ENCODE data around the gene ARID3C. TPM values are rescaled to one million over a fixed set of nuclear protein-coding genes. Genes with fewer than 3 reads are reported as not detected.

Gene ARID3C
- polyA plus RNA-seq, 2 donors: not detected

- 86 to 87% methylated on average over 2 of the region's 2 CpGs for WGBS, 2 donors
- H3K27me3 ChIP-seq (ENCODE audit: control insufficient read depth in 1 of 2, insufficient read depth in 2 of 2, low read length in 2 of 2): no peaks in the 10 kb centered on the region
- H3K4me3 ChIP-seq (ENCODE audit: low read depth in 1 of 2, low read length in 2 of 2): no peak overlapping the region
- peaks cover 10 to 34% of the 10 kb centered on the region in 2 donors for H3K36me3 ChIP-seq (ENCODE audit: control insufficient read depth in 2 of 2, insufficient read depth in 2 of 2, low read length in 1 of 2)
- no peaks in the 10 kb centered on the region for H3K9me3 ChIP-seq (ENCODE audit: control insufficient read depth in 2 of 2, insufficient read depth in 1 of 2, low read depth in 1 of 2, low read length in 1 of 2)
- H3K4me1 ChIP-seq (ENCODE audit: control insufficient read depth in 2 of 2, insufficient read depth in 2 of 2, low read length in 1 of 2): peaks cover 0 to 13% of the 10 kb centered on the region in 2 donors
- H3K27ac ChIP-seq (ENCODE audit: low read depth in 2 of 2, low read length in 1 of 2): no peak overlapping the region
Observed at GRCh38 chr9:34615132-34615531, 13.7 kb downstream of the ARID3C start.

GRCh38 chr9:34612788-34613390 lies 16.0 kb downstream of the ARID3C start:
- H3K27me3 ChIP-seq (ENCODE audit: control insufficient read depth in 1 of 2, insufficient read depth in 2 of 2, low read length in 2 of 2): no peaks in the 10 kb centered on the region
- no peaks in the 10 kb centered on the region for H3K9me3 ChIP-seq (ENCODE audit: control insufficient read depth in 2 of 2, insufficient read depth in 1 of 2, low read depth in 1 of 2, low read length in 1 of 2)
- WGBS, 2 donors: 1 to 2% methylated on average over 14 to 15 of the region's 15 CpGs
- peaks cover 5 to 28% of the 10 kb centered on the region in 2 donors for H3K36me3 ChIP-seq (ENCODE audit: control insufficient read depth in 2 of 2, insufficient read depth in 2 of 2, low read length in 1 of 2)
- peaks cover 0 to 10% of the 10 kb centered on the region in 2 donors for H3K4me1 ChIP-seq (ENCODE audit: control insufficient read depth in 2 of 2, insufficient read depth in 2 of 2, low read length in 1 of 2)
- peak overlapping the region in 1 of 2 donors; percentile 78 for H3K4me3 ChIP-seq (ENCODE audit: low read depth in 1 of 2, low read length in 2 of 2)
- peak overlapping the region; percentile 88 to 92 for H3K27ac ChIP-seq (ENCODE audit: low read depth in 2 of 2, low read length in 1 of 2)

DNA sequence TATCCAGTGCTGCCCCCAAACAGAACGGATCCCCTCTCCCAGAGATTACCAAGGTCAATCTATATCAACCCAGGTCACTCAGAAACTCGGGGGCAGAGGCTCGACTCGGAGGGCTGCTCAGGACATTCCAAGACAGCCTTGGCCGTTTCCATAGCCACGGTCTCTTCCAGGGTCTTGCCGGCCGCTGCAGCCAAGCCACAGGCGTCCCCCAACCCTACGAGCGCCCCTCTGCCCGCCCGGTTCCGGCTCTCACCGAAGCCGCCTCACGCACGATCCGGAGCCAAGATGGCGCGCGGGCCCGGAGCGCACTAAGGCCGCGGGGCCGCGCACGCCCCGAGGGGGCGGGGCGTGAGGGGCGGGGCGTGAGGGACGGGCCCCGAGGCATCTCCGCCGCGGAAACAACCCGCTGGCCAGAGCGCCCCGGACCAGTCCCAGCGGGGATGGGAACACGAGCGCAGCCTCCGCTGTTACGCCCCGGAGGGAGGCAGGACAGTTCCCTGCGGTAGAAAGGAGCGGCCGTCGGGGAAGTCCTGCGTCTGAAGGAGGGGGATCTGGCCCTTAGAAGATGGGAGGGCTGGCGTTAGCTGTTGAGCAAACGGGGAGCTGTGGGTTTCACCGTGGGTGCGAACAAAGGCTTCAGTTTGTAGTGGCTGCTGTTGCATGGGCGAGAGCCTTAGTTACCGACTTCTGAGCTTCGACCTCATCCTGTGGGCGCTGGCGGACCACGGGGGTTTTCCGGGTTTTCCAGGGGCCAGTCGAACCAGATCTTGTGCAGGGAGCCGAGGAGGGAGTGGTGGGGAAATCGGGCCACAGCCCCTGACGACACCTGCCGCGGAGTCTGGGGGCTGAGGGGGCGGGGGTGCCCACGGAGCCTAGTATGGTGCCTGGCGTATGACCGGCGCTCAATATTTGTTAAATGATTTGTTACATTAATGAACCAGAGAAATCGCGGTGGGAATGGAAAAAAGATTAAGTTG lies 16.8 kb downstream of the ARID3C start, which contains the start of gene RPP25L:
TSS of gene RPP25L (minus strand) at position 287 of the 977 bp plus-strand sequence. CDS start 801 bp downstream, outside the sequence.
- Histone ChIP-seq H3K36me3 (ENCODE audit: control insufficient read depth in 2 of 2, insufficient read depth in 2 of 2, low read length in 1 of 2) (peaks cover 4 to 22% of the 10 kb centered on the region in 2 donors), H3K27me3 (ENCODE audit: control insufficient read depth in 1 of 2, insufficient read depth in 2 of 2, low read length in 2 of 2) (no peaks in the 10 kb centered on the region), H3K27ac (ENCODE audit: low read depth in 2 of 2, low read length in 1 of 2) (peak within 1 kb of the TSS; percentile 88 to 92), H3K4me1 (ENCODE audit: control insufficient read depth in 2 of 2, insufficient read depth in 2 of 2, low read length in 1 of 2) (peaks cover 0 to 10% of the 10 kb centered on the region in 2 donors), H3K9me3 (ENCODE audit: control insufficient read depth in 2 of 2, insufficient read depth in 1 of 2, low read depth in 1 of 2, low read length in 1 of 2) (peaks cover 0 to 2% of the 10 kb centered on the region in 2 donors), H3K4me3 (ENCODE audit: low read depth in 1 of 2, low read length in 2 of 2) (peak within 1 kb of the TSS; percentile 78 to 81)
- WGBS, 2 donors: 0 to 1% methylated on average over 74 to 77 of the region's 77 CpGs

- Histone ChIP-seq H3K4me3 (ENCODE audit: low read depth in 1 of 2, low read length in 2 of 2) (peak overlapping the region; percentile 78 to 81), H3K4me1 (ENCODE audit: control insufficient read depth in 2 of 2, insufficient read depth in 2 of 2, low read length in 1 of 2) (peaks cover 0 to 10% of the 10 kb centered on the region in 2 donors), H3K27me3 (ENCODE audit: control insufficient read depth in 1 of 2, insufficient read depth in 2 of 2, low read length in 2 of 2) (no peaks in the 10 kb centered on the region), H3K27ac (ENCODE audit: low read depth in 2 of 2, low read length in 1 of 2) (peak overlapping the region; percentile 88 to 89), H3K36me3 (ENCODE audit: control insufficient read depth in 2 of 2, insufficient read depth in 2 of 2, low read length in 1 of 2) (peaks cover 4 to 15% of the 10 kb centered on the region in 2 donors), H3K9me3 (ENCODE audit: control insufficient read depth in 2 of 2, insufficient read depth in 1 of 2, low read depth in 1 of 2, low read length in 1 of 2) (peaks cover 0 to 2% of the 10 kb centered on the region in 2 donors)
- whole genome bisulfite sequencing, 2 donors: 53 to 60% methylated on average over 10 of the region's 10 CpGs
Observed at GRCh38 chr9:34611251-34611810, 17.5 kb downstream of the ARID3C start.

- H3K4me3 ChIP-seq (ENCODE audit: low read depth in 1 of 2, low read length in 2 of 2): peak overlapping the region; percentile 78 to 81
- peaks cover 0 to 10% of the 10 kb centered on the region in 2 donors for H3K4me1 ChIP-seq (ENCODE audit: control insufficient read depth in 2 of 2, insufficient read depth in 2 of 2, low read length in 1 of 2)
- H3K27ac ChIP-seq (ENCODE audit: low read depth in 2 of 2, low read length in 1 of 2): no peak overlapping the region
- H3K27me3 ChIP-seq (ENCODE audit: control insufficient read depth in 1 of 2, insufficient read depth in 2 of 2, low read length in 2 of 2): no peaks in the 10 kb centered on the region
- H3K9me3 ChIP-seq (ENCODE audit: control insufficient read depth in 2 of 2, insufficient read depth in 1 of 2, low read depth in 1 of 2, low read length in 1 of 2): peaks cover 0 to 2% of the 10 kb centered on the region in 2 donors
- H3K36me3 ChIP-seq (ENCODE audit: control insufficient read depth in 2 of 2, insufficient read depth in 2 of 2, low read length in 1 of 2): peaks cover 0 to 11% of the 10 kb centered on the region in 2 donors
- 91 to 93% methylated on average over 20 of the region's 20 CpGs for WGBS, 2 donors
Observed at GRCh38 chr9:34610434-34611206, 18.2 kb downstream of the ARID3C start.

DNA sequence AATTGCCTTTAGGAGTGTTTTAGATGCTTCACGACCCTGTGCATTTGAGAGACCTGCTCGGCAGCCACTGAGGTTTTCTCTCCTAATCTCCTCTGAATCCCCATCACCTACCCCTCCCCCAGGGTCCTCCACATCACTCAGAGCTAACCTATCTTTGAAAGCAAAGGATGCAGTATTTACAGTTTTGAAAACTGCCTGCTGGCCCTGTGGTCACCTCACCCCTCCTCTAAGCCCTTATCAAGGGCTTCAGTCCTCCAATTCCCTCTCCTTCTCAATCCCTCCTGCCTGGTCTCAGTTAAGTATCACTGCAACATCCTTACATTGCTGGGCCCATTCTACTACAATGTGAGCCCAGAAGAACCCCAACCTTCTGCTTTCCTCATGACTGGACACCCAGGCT lies 21.5 kb downstream of the ARID3C start:
- Histone ChIP-seq H3K27me3 (ENCODE audit: control insufficient read depth in 1 of 2, insufficient read depth in 2 of 2, low read length in 2 of 2) (no peaks in the 10 kb centered on the region), H3K4me1 (ENCODE audit: control insufficient read depth in 2 of 2, insufficient read depth in 2 of 2, low read length in 1 of 2) (peaks cover 0 to 10% of the 10 kb centered on the region in 2 donors), H3K9me3 (ENCODE audit: control insufficient read depth in 2 of 2, insufficient read depth in 1 of 2, low read depth in 1 of 2, low read length in 1 of 2) (peaks cover 0 to 2% of the 10 kb centered on the region in 2 donors), H3K27ac (ENCODE audit: low read depth in 2 of 2, low read length in 1 of 2) (no peak overlapping the region), H3K36me3 (ENCODE audit: control insufficient read depth in 2 of 2, insufficient read depth in 2 of 2, low read length in 1 of 2) (peaks cover 0 to 4% of the 10 kb centered on the region in 2 donors), H3K4me3 (ENCODE audit: low read depth in 1 of 2, low read length in 2 of 2) (no peak overlapping the region)
- 26 to 36% methylated on average over 2 of the region's 2 CpGs for WGBS, 2 donors

DNA sequence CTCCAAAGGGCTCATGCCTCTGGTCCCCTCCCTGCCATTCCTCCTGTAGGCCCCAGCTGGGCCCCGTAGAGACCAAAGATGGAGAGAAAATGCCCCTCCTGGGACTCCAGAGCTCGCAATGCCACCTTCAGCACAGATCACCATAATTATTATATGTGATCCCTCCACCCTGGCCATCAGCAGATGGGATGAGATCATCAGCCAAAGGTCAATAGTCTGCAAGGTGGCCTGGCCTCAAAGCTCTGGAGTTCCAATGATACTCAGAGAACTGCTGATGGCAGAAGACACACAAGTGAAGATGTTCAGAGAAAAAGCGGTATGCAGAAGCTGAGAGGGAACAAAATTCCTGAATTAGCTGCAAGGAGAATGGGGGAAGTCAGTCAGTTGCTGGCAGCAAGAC lies 22.0 kb downstream of the ARID3C start:
- Histone ChIP-seq H3K4me1 (ENCODE audit: control insufficient read depth in 2 of 2, insufficient read depth in 2 of 2, low read length in 1 of 2) (peaks cover 0 to 10% of the 10 kb centered on the region in 2 donors), H3K27ac (ENCODE audit: low read depth in 2 of 2, low read length in 1 of 2) (no peak overlapping the region), H3K27me3 (ENCODE audit: control insufficient read depth in 1 of 2, insufficient read depth in 2 of 2, low read length in 2 of 2) (no peaks in the 10 kb centered on the region), H3K4me3 (ENCODE audit: low read depth in 1 of 2, low read length in 2 of 2) (no peak overlapping the region), H3K9me3 (ENCODE audit: control insufficient read depth in 2 of 2, insufficient read depth in 1 of 2, low read depth in 1 of 2, low read length in 1 of 2) (peaks cover 0 to 2% of the 10 kb centered on the region in 2 donors), H3K36me3 (ENCODE audit: control insufficient read depth in 2 of 2, insufficient read depth in 2 of 2, low read length in 1 of 2) (peaks cover 0 to 4% of the 10 kb centered on the region in 2 donors)
- 83 to 86% methylated on average over 3 of the region's 3 CpGs for WGBS, 2 donors

- Histone ChIP-seq H3K27me3 (ENCODE audit: control insufficient read depth in 1 of 2, insufficient read depth in 2 of 2, low read length in 2 of 2) (no peaks in the 10 kb centered on the region), H3K27ac (ENCODE audit: low read depth in 2 of 2, low read length in 1 of 2) (no peak overlapping the region), H3K4me1 (ENCODE audit: control insufficient read depth in 2 of 2, insufficient read depth in 2 of 2, low read length in 1 of 2) (peaks cover 1 to 8% of the 10 kb centered on the region in 2 donors), H3K36me3 (ENCODE audit: control insufficient read depth in 2 of 2, insufficient read depth in 2 of 2, low read length in 1 of 2) (peaks cover 0 to 4% of the 10 kb centered on the region in 2 donors), H3K4me3 (ENCODE audit: low read depth in 1 of 2, low read length in 2 of 2) (no peak overlapping the region), H3K9me3 (ENCODE audit: control insufficient read depth in 2 of 2, insufficient read depth in 1 of 2, low read depth in 1 of 2, low read length in 1 of 2) (peaks cover 0 to 2% of the 10 kb centered on the region in 2 donors)
Observed at GRCh38 chr9:34606190-34606589, 22.7 kb downstream of the ARID3C start.

Measured in esophagus (tissue), 2 donors.